ENCODE data around the gene DMC1. TPM values are rescaled to one million over a fixed set of nuclear protein-coding genes. Genes with fewer than 3 reads are reported as not detected.

The DMC1 gene
- total RNA-seq, 2 donors from 2014 or later = 0.78 TPM; not detected in 1

GRCh38 chr22:38524429-38524828, 45.6 kb downstream of the DMC1 start:
- H3K4me1 ChIP-seq = no peaks in the 10 kb centered on the region
- no peak for DNase-seq
- H3K27ac ChIP-seq = no peak overlapping the region
- no peak for ATAC-seq
- no peak for TF ChIP-seq POLR2A (IDR thresholded peaks at IDR 0.05)
- TF ChIP-seq, protein P1, sequence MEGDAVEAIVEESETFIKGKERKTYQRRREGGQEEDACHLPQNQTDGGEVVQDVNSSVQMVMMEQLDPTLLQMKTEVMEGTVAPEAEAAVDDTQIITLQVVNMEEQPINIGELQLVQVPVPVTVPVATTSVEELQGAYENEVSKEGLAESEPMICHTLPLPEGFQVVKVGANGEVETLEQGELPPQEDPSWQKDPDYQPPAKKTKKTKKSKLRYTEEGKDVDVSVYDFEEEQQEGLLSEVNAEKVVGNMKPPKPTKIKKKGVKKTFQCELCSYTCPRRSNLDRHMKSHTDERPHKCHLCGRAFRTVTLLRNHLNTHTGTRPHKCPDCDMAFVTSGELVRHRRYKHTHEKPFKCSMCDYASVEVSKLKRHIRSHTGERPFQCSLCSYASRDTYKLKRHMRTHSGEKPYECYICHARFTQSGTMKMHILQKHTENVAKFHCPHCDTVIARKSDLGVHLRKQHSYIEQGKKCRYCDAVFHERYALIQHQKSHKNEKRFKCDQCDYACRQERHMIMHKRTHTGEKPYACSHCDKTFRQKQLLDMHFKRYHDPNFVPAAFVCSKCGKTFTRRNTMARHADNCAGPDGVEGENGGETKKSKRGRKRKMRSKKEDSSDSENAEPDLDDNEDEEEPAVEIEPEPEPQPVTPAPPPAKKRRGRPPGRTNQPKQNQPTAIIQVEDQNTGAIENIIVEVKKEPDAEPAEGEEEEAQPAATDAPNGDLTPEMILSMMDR (IDR thresholded peaks at IDR 0.05) = no peak
- H3K4me3 ChIP-seq = no peak overlapping the region
- no peaks in the 10 kb centered on the region for H3K27me3 ChIP-seq
- intact Hi-C loops (cut with DNase I) = no loop called here
- WGBS, 2 donors = 77 to 82% methylated on average over 3 of the region's 3 CpGs
- no peaks in the 10 kb centered on the region for H3K9me3 ChIP-seq
- no peaks in the 10 kb centered on the region for H3K36me3 ChIP-seq (replicated peaks in 1 of 2; ENCODE audit: insufficient read depth in 1 of 2, low read depth in 2 of 2)

- Histone ChIP-seq H3K27ac (no peak overlapping the region), H3K36me3 (replicated peaks in 1 of 2; ENCODE audit: insufficient read depth in 1 of 2, low read depth in 2 of 2) (no peaks in the 10 kb centered on the region), H3K4me1 (no peaks in the 10 kb centered on the region), H3K4me3 (no peak overlapping the region), H3K27me3 (no peaks in the 10 kb centered on the region), H3K9me3 (no peaks in the 10 kb centered on the region)
- intact Hi-C loops (cut with DNase I) = no loop called here
- ATAC-seq (no peak), DNase-seq (no peak)
- 84 to 90% methylated on average over 5 of the region's 5 CpGs for WGBS, 2 donors
- TF ChIP-seq, protein P1 (IDR thresholded peaks at IDR 0.05) = no peak
Measured at GRCh38 chr22:38523479-38523878, 46.5 kb downstream of the DMC1 start.

GRCh38 chr22:38523029-38523428, 47.0 kb downstream of the DMC1 start:
- intact Hi-C loops (cut with DNase I) = no loop called here
- H3K27me3 ChIP-seq = no peaks in the 10 kb centered on the region
- TF ChIP-seq, protein P1 (IDR thresholded peaks at IDR 0.05) = no peak
- TF ChIP-seq POLR2A (IDR thresholded peaks at IDR 0.05) = no peak
- H3K4me3 ChIP-seq = no peak overlapping the region
- no peaks in the 10 kb centered on the region for H3K9me3 ChIP-seq
- DNase-seq (no peak), ATAC-seq (no peak)
- H3K36me3 ChIP-seq (replicated peaks in 1 of 2; ENCODE audit: insufficient read depth in 1 of 2, low read depth in 2 of 2) = no peaks in the 10 kb centered on the region
- no peaks in the 10 kb centered on the region for H3K4me1 ChIP-seq
- WGBS, 2 donors = 83 to 88% methylated on average over 3 of the region's 3 CpGs
- H3K27ac ChIP-seq = no peak overlapping the region

DNA sequence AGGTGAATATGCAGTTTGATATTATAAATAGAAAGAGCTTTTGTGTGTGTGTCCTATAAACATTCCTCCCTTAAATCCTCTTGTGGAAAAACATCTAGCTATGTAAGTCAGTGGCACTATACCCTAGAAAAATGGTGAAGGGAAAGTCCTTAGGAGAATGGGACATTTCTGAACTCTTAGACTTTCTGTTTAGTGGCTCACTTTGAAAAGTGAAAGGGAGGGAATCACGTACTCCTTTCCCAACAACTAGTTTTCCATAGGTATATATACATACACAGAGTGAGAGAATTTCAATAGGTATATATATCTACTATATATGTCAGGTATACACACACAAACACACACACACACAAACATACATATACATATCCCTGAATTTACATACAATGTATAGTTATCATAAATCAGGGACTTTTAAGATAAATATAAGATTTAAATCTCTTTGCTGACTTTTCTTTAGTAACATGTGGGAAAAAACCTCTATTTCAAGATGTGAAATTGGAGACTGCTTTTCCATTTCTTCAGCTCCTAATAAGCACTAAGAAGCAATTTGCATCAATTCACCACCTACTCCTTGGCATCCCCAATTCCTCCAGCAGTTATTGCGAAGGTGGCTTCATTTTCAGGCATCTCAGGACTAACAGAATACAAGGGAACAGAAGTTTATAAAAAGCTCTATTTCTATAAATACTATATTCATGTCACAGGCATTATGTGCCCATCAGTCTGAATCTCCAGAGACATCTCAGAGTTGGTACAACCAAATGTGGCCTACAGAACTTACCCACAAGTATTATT, 50.3 kb downstream of the DMC1 start:
- DNase-seq (no peak), ATAC-seq (no peak)
- H3K9me3 ChIP-seq = no peaks in the 10 kb centered on the region
- WGBS, 2 donors = 90 to 94% methylated on average over 2 of the region's 2 CpGs
- H3K27me3 ChIP-seq = no peaks in the 10 kb centered on the region
- H3K36me3 ChIP-seq (replicated peaks in 1 of 2; ENCODE audit: insufficient read depth in 1 of 2, low read depth in 2 of 2) = no peaks in the 10 kb centered on the region
- no peaks in the 10 kb centered on the region for H3K4me1 ChIP-seq
- no peak overlapping the region for H3K27ac ChIP-seq
- TF ChIP-seq, protein P1 (IDR thresholded peaks at IDR 0.05) = no peak
- no peak for TF ChIP-seq POLR2A (IDR thresholded peaks at IDR 0.05)
- no peak overlapping the region for H3K4me3 ChIP-seq
- intact Hi-C loops (cut with DNase I) = loop anchor here (10.0 kb wide), 1 partner anchor 45 kb away; no protein-coding TSS in a partner anchor

- no peak for DNase-seq
Measured at GRCh38 chr22:38518620-38519019, 51.4 kb downstream of the DMC1 start.

More at GRCh38 chr22:38518620-38519019, 51.4 kb downstream of the DMC1 start:
- Histone ChIP-seq H3K4me3 (no peak overlapping the region), H3K27ac (no peak overlapping the region), H3K4me1 (no peaks in the 10 kb centered on the region), H3K27me3 (no peaks in the 10 kb centered on the region), H3K9me3 (no peaks in the 10 kb centered on the region), H3K36me3 (replicated peaks in 1 of 2; ENCODE audit: insufficient read depth in 1 of 2, low read depth in 2 of 2) (no peaks in the 10 kb centered on the region)
- intact Hi-C loops (cut with DNase I) = loop anchor here (10.0 kb wide), 1 partner anchor 46 kb away; no protein-coding TSS in a partner anchor
- no peak for ATAC-seq
- 88 to 89% methylated on average over 4 of the region's 4 CpGs for whole genome bisulfite sequencing, 2 donors
- TF ChIP-seq, protein P1 (IDR thresholded peaks at IDR 0.05) = no peak
- TF ChIP-seq POLR2A (IDR thresholded peaks at IDR 0.05) = no peak
